Measurements from ENCODE around the gene BCOR. TPM values are rescaled to one million over a fixed set of nuclear protein-coding genes. Genes with fewer than 3 reads are reported as not detected.
A peak's percentile ranks its signal among the peaks of the same experiment; 100 is the strongest.

The BCOR gene
- total RNA-seq, 1 experiment from 2014 or later, result 134 TPM

GRCh38 chrX:40063555-40063954 lies 34.2 kb downstream of the BCOR start:
- Histone ChIP-seq H3K23ac (ENCODE audit: insufficient read length, low read depth, low read length) (no peak overlapping the region), H4K5ac (ENCODE audit: insufficient read length, low read depth, low read length) (no peak overlapping the region), H4K20me1 (ENCODE audit: control insufficient read depth, insufficient read depth, insufficient read length) (no peaks in the 10 kb centered on the region), H3K56ac (ENCODE audit: insufficient read length, low read depth, low read length) (no peak overlapping the region), H3K27ac (ENCODE audit: insufficient read length, low read depth, low read length) (no peak overlapping the region), H2AK5ac (ENCODE audit: insufficient read length, low read length) (no peak overlapping the region), H3K18ac (ENCODE audit: insufficient read length, low read depth, low read length) (no peak overlapping the region), H3T11ph (ENCODE audit: low read length) (no peak overlapping the region), H3K14ac (ENCODE audit: insufficient read depth, low read length) (no peak overlapping the region; the same call in 1 of the 2 replicates), H2BK5ac (ENCODE audit: insufficient read length, low read length) (no peak overlapping the region), H4K8ac (replicated peaks; ENCODE audit: insufficient read length, low read depth, low read length) (no peak overlapping the region), H3K4me1 (ENCODE audit: insufficient read depth, low read length) (peaks cover 11% of the 10 kb centered on the region; the same call in 1 of the 2 replicates), H3K4ac (ENCODE audit: low read depth, low read length) (no peak overlapping the region), H3K79me1 (ENCODE audit: insufficient read depth, low read depth, low read length, poor library complexity, severe bottlenecking) (no peaks in the 10 kb centered on the region), H2AFZ (ENCODE audit: low read length) (no peak overlapping the region), H3K9me3 (ENCODE audit: control insufficient read depth, low read depth, low read length) (no peaks in the 10 kb centered on the region), H3K79me2 (ENCODE audit: insufficient read depth, low read length) (no peaks in the 10 kb centered on the region), H2BK15ac (ENCODE audit: low read depth, low read length) (no peak overlapping the region), H3K23me2 (ENCODE audit: insufficient read length, low read depth, low read length, poor library complexity, severe bottlenecking) (no peaks in the 10 kb centered on the region), H2BK120ac (ENCODE audit: low read depth, low read length, poor library complexity, severe bottlenecking) (no peak overlapping the region), H4K91ac (ENCODE audit: insufficient read length, low read depth, low read length) (no peak overlapping the region), H3K27me3 (ENCODE audit: insufficient read depth, low read length) (no peaks in the 10 kb centered on the region), H3K4me2 (ENCODE audit: insufficient read depth, insufficient read length, low read length) (no peak overlapping the region), H2BK12ac (ENCODE audit: insufficient read length, low read depth, low read length) (no peak overlapping the region), H3K9ac (ENCODE audit: extremely low read depth, insufficient read length, low read length) (no peak overlapping the region), H2BK20ac (ENCODE audit: low read depth, low read length, poor library complexity, severe bottlenecking) (no peak overlapping the region)
- H3K27ac Mint-ChIP-seq, result peak overlapping the region in 2 of 3 experiments; percentile 73 to 83; a peak in 3 of 7 replicates
- 0 out of 2 replicates have a peak, but pooled peaks cover 2% of the 10 kb centered on the region for H3K27me3 Mint-ChIP-seq (ENCODE audit: low read depth)
- H3K9me3 Mint-ChIP-seq, result peaks cover 63 to 73% of the 10 kb centered on the region in 2 experiments
- no peak for DNase-seq
- peaks cover 49 to 99% (median 77%) of the 10 kb centered on the region in 3 experiments for H3K36me3 Mint-ChIP-seq (ENCODE audit: insufficient read depth in 1 of 3, low read depth in 3 of 3)
- 0 out of 5 replicates have a peak overlapping the region, but pooled peaks of 1 of the 2 experiments have one; percentile 15 for H3K4me3 Mint-ChIP-seq
- peaks cover 30 to 37% of the 10 kb centered on the region in 2 experiments for H3K4me1 Mint-ChIP-seq
- no peak for TF ChIP-seq CTCF (conservative IDR thresholded peaks at IDR 0.05)
- WGBS (ENCODE audit: extremely low coverage, insufficient read length, low lambda C conversion rate), result no CpG with 5 or more reads among the region's 7 CpGs

Measured in H9 (cell line).